ENCODE measurements around the gene ZCCHC8.
"Not testable (repeated sequence)": the region's sequence is repeated elsewhere in the genome, so short reads cannot be mapped to it uniquely, and the experiment has no call there.

Gene ZCCHC8

GRCh38 chr12:122501489-122501989, 807 bp upstream of the ZCCHC8 start:
- H3K36me3 Mint-ChIP-seq (ENCODE audit: insufficient read depth), result peaks cover 65% of the 10 kb centered on the region
- no peaks in the 10 kb centered on the region for H3K27me3 Mint-ChIP-seq
- DNase-seq (no peak), ATAC-seq (replicated peaks) (no peak)
- peak overlapping the region; percentile 95 to 97 for H3K4me3 Mint-ChIP-seq
- H3K27ac Mint-ChIP-seq, result peak overlapping the region; percentile 95 to 98
- peaks cover 26 to 29% of the 10 kb centered on the region in 2 donors for H3K4me1 Mint-ChIP-seq (ENCODE audit: low read depth in 2 of 2)
- no peaks in the 10 kb centered on the region for H3K9me3 Mint-ChIP-seq

GRCh38 chr12:122499991-122500684, 594 bp downstream of the ZCCHC8 start:
- Mint-ChIP-seq H3K4me1 (ENCODE audit: low read depth in 2 of 2) (peaks cover 26 to 35% of the 10 kb centered on the region in 2 donors), H3K9me3 (no peaks in the 10 kb centered on the region), H3K27ac (peak overlapping the region; percentile 95 to 98), H3K36me3 (ENCODE audit: insufficient read depth) (peaks cover 57% of the 10 kb centered on the region), H3K27me3 (no peaks in the 10 kb centered on the region), H3K4me3 (peak overlapping the region; percentile 95 to 97)
- ATAC-seq (replicated peaks), result peak; percentile 44
- DNase-seq, result peak; percentile 38 to 50 (median 44)

GRCh38 chr12:122495258-122495657, 5.5 kb downstream of the ZCCHC8 start:
- Mint-ChIP-seq H3K27me3 (no peaks in the 10 kb centered on the region), H3K4me3 (peak overlapping the region in 1 of 2 donors; percentile 33), H3K9me3 (no peaks in the 10 kb centered on the region), H3K4me1 (ENCODE audit: low read depth in 2 of 2) (peaks cover 17 to 34% of the 10 kb centered on the region in 2 donors), H3K36me3 (ENCODE audit: insufficient read depth) (peaks cover 63% of the 10 kb centered on the region), H3K27ac (peak overlapping the region in 1 of 2 donors; percentile 51)
- ATAC-seq (replicated peaks) (no peak), DNase-seq (no peak)

- not testable (repeated sequence) for H3K9me3 Mint-ChIP-seq; ATAC-seq (replicated peaks); DNase-seq; H3K4me3 Mint-ChIP-seq; H3K27me3 Mint-ChIP-seq; H3K27ac Mint-ChIP-seq
- H3K4me1 Mint-ChIP-seq (ENCODE audit: low read depth in 2 of 2), result peaks cover 9 to 21% of the 10 kb centered on the region in 2 donors
- H3K36me3 Mint-ChIP-seq (ENCODE audit: insufficient read depth), result peaks cover 82% of the 10 kb centered on the region
Measured at GRCh38 chr12:122493222-122493621, 7.5 kb downstream of the ZCCHC8 start.

GRCh38 chr12:122491991-122492390, 8.7 kb downstream of the ZCCHC8 start:
- Mint-ChIP-seq H3K9me3 (no peaks in the 10 kb centered on the region), H3K27me3 (no peaks in the 10 kb centered on the region), H3K36me3 (ENCODE audit: insufficient read depth) (peaks cover 89% of the 10 kb centered on the region), H3K4me3 (no peak overlapping the region), H3K4me1 (ENCODE audit: low read depth in 2 of 2) (peaks cover 6 to 21% of the 10 kb centered on the region in 2 donors), H3K27ac (no peak overlapping the region)
- DNase-seq, result no peak
- no peak for ATAC-seq (replicated peaks)

- Mint-ChIP-seq H3K9me3 (no peaks in the 10 kb centered on the region), H3K27me3 (no peaks in the 10 kb centered on the region), H3K36me3 (ENCODE audit: insufficient read depth) (peaks cover 85% of the 10 kb centered on the region), H3K4me1 (ENCODE audit: low read depth in 2 of 2) (peaks cover 6 to 8% of the 10 kb centered on the region in 2 donors), H3K27ac (peak overlapping the region; percentile 53 to 77), H3K4me3 (no peak overlapping the region)
- DNase-seq (no peak), ATAC-seq (replicated peaks) (no peak)
Measured at GRCh38 chr12:122489038-122489437, 11.7 kb downstream of the ZCCHC8 start.

GRCh38 chr12:122487807-122488206, 12.9 kb downstream of the ZCCHC8 start:
- peaks cover 88% of the 10 kb centered on the region for H3K36me3 Mint-ChIP-seq (ENCODE audit: insufficient read depth)
- H3K27ac Mint-ChIP-seq; H3K4me1 Mint-ChIP-seq (ENCODE audit: low read depth in 2 of 2): not testable (repeated sequence)

GRCh38 chr12:122486805-122487426, 13.8 kb downstream of the ZCCHC8 start:
- H3K4me3 Mint-ChIP-seq, result no peak overlapping the region
- peaks cover 4 to 6% of the 10 kb centered on the region in 2 donors for H3K4me1 Mint-ChIP-seq (ENCODE audit: low read depth in 2 of 2)
- no peaks in the 10 kb centered on the region for H3K27me3 Mint-ChIP-seq
- ATAC-seq (replicated peaks) (no peak), DNase-seq (no peak)
- peaks cover 86% of the 10 kb centered on the region for H3K36me3 Mint-ChIP-seq (ENCODE audit: insufficient read depth)
- no peaks in the 10 kb centered on the region for H3K9me3 Mint-ChIP-seq
- H3K27ac Mint-ChIP-seq, result peak overlapping the region in 1 of 2 donors; percentile 63

More at GRCh38 chr12:122487807-122488206, 12.9 kb downstream of the ZCCHC8 start:
- not testable (repeated sequence) for DNase-seq; H3K27me3 Mint-ChIP-seq; H3K4me3 Mint-ChIP-seq; ATAC-seq (replicated peaks); H3K9me3 Mint-ChIP-seq

GRCh38 chr12:122486360-122486759, 14.4 kb downstream of the ZCCHC8 start:
- not testable (repeated sequence) for H3K4me1 Mint-ChIP-seq (ENCODE audit: low read depth in 2 of 2); ATAC-seq (replicated peaks); H3K9me3 Mint-ChIP-seq; H3K4me3 Mint-ChIP-seq; DNase-seq; H3K27me3 Mint-ChIP-seq
- Mint-ChIP-seq H3K36me3 (ENCODE audit: insufficient read depth) (peaks cover 86% of the 10 kb centered on the region), H3K27ac (peak overlapping the region in 1 of 2 donors; percentile 63)

- not testable (repeated sequence) for H3K9me3 Mint-ChIP-seq; H3K4me3 Mint-ChIP-seq; ATAC-seq (replicated peaks); DNase-seq; H3K4me1 Mint-ChIP-seq (ENCODE audit: low read depth in 2 of 2); H3K27me3 Mint-ChIP-seq
- peak overlapping the region in 1 of 2 donors; percentile 9 for H3K27ac Mint-ChIP-seq
- peaks cover 86% of the 10 kb centered on the region for H3K36me3 Mint-ChIP-seq (ENCODE audit: insufficient read depth)
Measured at GRCh38 chr12:122484385-122484784, 16.3 kb downstream of the ZCCHC8 start.

GRCh38 chr12:122483969-122484368, 16.8 kb downstream of the ZCCHC8 start:
- ATAC-seq (replicated peaks), result no peak

GRCh38 chr12:122481861-122482260, 18.9 kb downstream of the ZCCHC8 start:
- peaks cover 86% of the 10 kb centered on the region for H3K36me3 Mint-ChIP-seq (ENCODE audit: insufficient read depth)

More at GRCh38 chr12:122483969-122484368, 16.8 kb downstream of the ZCCHC8 start:
- H3K27me3 Mint-ChIP-seq, result no peaks in the 10 kb centered on the region
- H3K36me3 Mint-ChIP-seq (ENCODE audit: insufficient read depth), result peaks cover 86% of the 10 kb centered on the region
- peak overlapping the region in 1 of 2 donors; percentile 72 for H3K27ac Mint-ChIP-seq
- peaks cover 0 to 4% of the 10 kb centered on the region in 2 donors for H3K4me1 Mint-ChIP-seq (ENCODE audit: low read depth in 2 of 2)
- DNase-seq, result no peak
- H3K9me3 Mint-ChIP-seq, result no peaks in the 10 kb centered on the region
- H3K4me3 Mint-ChIP-seq, result no peak overlapping the region

GRCh38 chr12:122480753-122481152, 20.0 kb downstream of the ZCCHC8 start:
- no peak for DNase-seq
- Mint-ChIP-seq H3K27me3 (no peaks in the 10 kb centered on the region), H3K4me3 (no peak overlapping the region), H3K4me1 (ENCODE audit: low read depth in 2 of 2) (peaks cover 0 to 4% of the 10 kb centered on the region in 2 donors), H3K27ac (no peak overlapping the region), H3K36me3 (ENCODE audit: insufficient read depth) (peaks cover 90% of the 10 kb centered on the region), H3K9me3 (no peaks in the 10 kb centered on the region)
- ATAC-seq (replicated peaks), result no peak

More at GRCh38 chr12:122481861-122482260, 18.9 kb downstream of the ZCCHC8 start:
- Mint-ChIP-seq H3K27ac (no peak overlapping the region), H3K27me3 (no peaks in the 10 kb centered on the region), H3K4me3 (no peak overlapping the region), H3K4me1 (ENCODE audit: low read depth in 2 of 2) (peaks cover 0 to 4% of the 10 kb centered on the region in 2 donors), H3K9me3 (no peaks in the 10 kb centered on the region)
- DNase-seq (no peak), ATAC-seq (replicated peaks) (no peak)

Data from effector memory CD8-positive, alpha-beta T cell (primary cell).